ENCODE data around the gene VLDLR.

DNA sequence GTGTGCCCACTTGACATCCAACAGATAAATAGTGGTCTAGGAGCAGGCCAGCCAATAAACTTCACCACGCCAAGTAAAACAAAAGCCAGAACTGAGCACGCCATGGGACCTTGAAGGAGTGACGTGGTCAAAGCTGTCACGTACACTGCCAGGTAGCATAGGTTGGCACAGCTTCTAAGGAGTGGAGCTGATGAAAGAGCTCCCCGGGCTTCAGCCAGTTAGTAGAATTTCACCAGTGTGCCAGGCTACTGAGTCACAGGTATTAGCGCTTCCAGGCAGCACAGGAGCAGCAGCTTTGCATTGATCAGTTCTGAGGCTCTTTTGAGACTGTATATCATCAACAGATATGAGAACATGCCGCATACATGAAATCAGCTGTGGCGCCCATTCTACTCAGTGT lies 19.4 kb downstream of the VLDLR start:
- TF ChIP-seq, protein P1, sequence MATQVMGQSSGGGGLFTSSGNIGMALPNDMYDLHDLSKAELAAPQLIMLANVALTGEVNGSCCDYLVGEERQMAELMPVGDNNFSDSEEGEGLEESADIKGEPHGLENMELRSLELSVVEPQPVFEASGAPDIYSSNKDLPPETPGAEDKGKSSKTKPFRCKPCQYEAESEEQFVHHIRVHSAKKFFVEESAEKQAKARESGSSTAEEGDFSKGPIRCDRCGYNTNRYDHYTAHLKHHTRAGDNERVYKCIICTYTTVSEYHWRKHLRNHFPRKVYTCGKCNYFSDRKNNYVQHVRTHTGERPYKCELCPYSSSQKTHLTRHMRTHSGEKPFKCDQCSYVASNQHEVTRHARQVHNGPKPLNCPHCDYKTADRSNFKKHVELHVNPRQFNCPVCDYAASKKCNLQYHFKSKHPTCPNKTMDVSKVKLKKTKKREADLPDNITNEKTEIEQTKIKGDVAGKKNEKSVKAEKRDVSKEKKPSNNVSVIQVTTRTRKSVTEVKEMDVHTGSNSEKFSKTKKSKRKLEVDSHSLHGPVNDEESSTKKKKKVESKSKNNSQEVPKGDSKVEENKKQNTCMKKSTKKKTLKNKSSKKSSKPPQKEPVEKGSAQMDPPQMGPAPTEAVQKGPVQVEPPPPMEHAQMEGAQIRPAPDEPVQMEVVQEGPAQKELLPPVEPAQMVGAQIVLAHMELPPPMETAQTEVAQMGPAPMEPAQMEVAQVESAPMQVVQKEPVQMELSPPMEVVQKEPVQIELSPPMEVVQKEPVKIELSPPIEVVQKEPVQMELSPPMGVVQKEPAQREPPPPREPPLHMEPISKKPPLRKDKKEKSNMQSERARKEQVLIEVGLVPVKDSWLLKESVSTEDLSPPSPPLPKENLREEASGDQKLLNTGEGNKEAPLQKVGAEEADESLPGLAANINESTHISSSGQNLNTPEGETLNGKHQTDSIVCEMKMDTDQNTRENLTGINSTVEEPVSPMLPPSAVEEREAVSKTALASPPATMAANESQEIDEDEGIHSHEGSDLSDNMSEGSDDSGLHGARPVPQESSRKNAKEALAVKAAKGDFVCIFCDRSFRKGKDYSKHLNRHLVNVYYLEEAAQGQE (IDR thresholded peaks at IDR 0.05; ENCODE audit: insufficient read depth in 1 of 2, low read depth in 2 of 2, low read length in 2 of 2), result no peak
- TF ChIP-seq POLR2AphosphoS5 (IDR thresholded peaks at IDR 0.05; ENCODE audit: low read depth, low read length) (no peak), TAF1 (IDR thresholded peaks at IDR 0.05; ENCODE audit: borderline replicate concordance, insufficient read depth, low read length) (no peak), SIN3A (IDR thresholded peaks at IDR 0.05; ENCODE audit: borderline replicate concordance, insufficient read depth, low read length) (no peak)
